GM23338 (cell line): ENCODE measurements around the gene SMAD3.

Experiments used
- CREB1 ChIP-seq: fragments of 250-450 bp; sonication (Bioruptor Pico); IDR thresholded peaks from 2 replicates; pipeline ENCODE4 v1.5.0; 2020; ENCODE audit warnings: low read depth, mild to moderate bottlenecking, moderate library complexity
- CTCF ChIP-seq, 2 experiments: fragments of 200-600 bp in 1 of 2; sonication (generic) in 1 of 2; conservative IDR thresholded peaks; 2 replicates each; pipeline versions ENCODE4 v1.5.1 to v1.6.1; 2016 to 2017; ENCODE audit warnings: antibody characterized with exemption in 2 of 2, low read depth in 2 of 2, mild to moderate bottlenecking in 2 of 2, moderate library complexity in 1 of 2
- ETS1 ChIP-seq: IDR thresholded peaks from 2 replicates; pipeline ENCODE4 v1.6.1; 2016; ENCODE audit warnings: antibody characterized with exemption
- EZH2 ChIP-seq: fragments of 200-600 bp; sonication (generic); IDR thresholded peaks from one replicate; pipeline ENCODE4 v1.8.0; 2017; ENCODE audit warnings: antibody characterized with exemption, mild to moderate bottlenecking, low read depth; ENCODE audit not compliant: unreplicated experiment
- EZH2phosphoT487 ChIP-seq: fragments of 200-600 bp; sonication (generic); IDR thresholded peaks from one replicate; pipeline ENCODE4 v1.8.1; 2018; ENCODE audit warnings: antibody characterized with exemption; ENCODE audit not compliant: unreplicated experiment
- JUNB ChIP-seq: IDR thresholded peaks from one replicate; pipeline ENCODE4 v1.6.1; 2016; ENCODE audit warnings: antibody characterized with exemption; ENCODE audit not compliant: unreplicated experiment
- NANOG ChIP-seq: IDR thresholded peaks from 2 replicates; pipeline ENCODE4 v1.6.1; 2016; ENCODE audit warnings: antibody characterized with exemption, borderline replicate concordance
- POLR2AphosphoS5 ChIP-seq: IDR thresholded peaks from 2 replicates; pipeline ENCODE4 v1.6.1; 2016; ENCODE audit warnings: antibody characterized with exemption, low read depth
- REST ChIP-seq: IDR thresholded peaks from one replicate; pipeline ENCODE4 v1.6.1; 2018; ENCODE audit warnings: antibody characterized with exemption; ENCODE audit not compliant: unreplicated experiment
- STAT1 ChIP-seq: IDR thresholded peaks from one replicate; pipeline ENCODE4 v1.6.1; 2016; ENCODE audit warnings: antibody characterized with exemption; ENCODE audit not compliant: unreplicated experiment
- ZNF114 ChIP-seq: fragments of 250-450 bp; sonication (Bioruptor Pico); IDR thresholded peaks from 2 replicates; pipeline ENCODE4 v1.5.0; 2020; ENCODE audit warnings: mild to moderate bottlenecking, moderate library complexity
- ZNF331 ChIP-seq: fragments of 250-450 bp; sonication (Bioruptor Pico); IDR thresholded peaks from 2 replicates; pipeline ENCODE4 v1.5.0; 2020; ENCODE audit warnings: low read depth, mild to moderate bottlenecking, moderate library complexity
- ZNF462 ChIP-seq: fragments of 250-450 bp; sonication (Bioruptor Pico); IDR thresholded peaks from 2 replicates; pipeline ENCODE4 v1.5.0; 2020; ENCODE audit warnings: mild to moderate bottlenecking, moderate library complexity

GRCh38 chr15:67142092-67142766 is 76.8 kb downstream of the SMAD3 start:
- no peak for TF ChIP-seq REST
- no peak for TF ChIP-seq CTCF (conservative IDR thresholded peaks at IDR 0.05; ENCODE audit: low read depth in 2 of 2)
- TF ChIP-seq POLR2AphosphoS5: no peak
- no peak for TF ChIP-seq EZH2
- TF ChIP-seq EZH2phosphoT487: no peak
- no peak for TF ChIP-seq JUNB
- no peak for TF ChIP-seq CREB1 (CRISPR knock-in tag)
- no peak for TF ChIP-seq ZNF462 (CRISPR knock-in tag)
- TF ChIP-seq ETS1: no peak
- TF ChIP-seq ZNF114 (CRISPR knock-in tag): no peak
- no peak for TF ChIP-seq NANOG
- TF ChIP-seq STAT1: no peak
- no peak for TF ChIP-seq ZNF331 (CRISPR knock-in tag)
